ENCODE results near the gene CIROP. TPM values are rescaled to one million over a fixed set of nuclear protein-coding genes. Genes with fewer than 3 reads are reported as not detected.

The CIROP gene
- total and polyA plus RNA-seq, 9 of the 15 experiments (the other 6 are each of a cell fraction or from before 2014, with no cell fraction given): not detected

GRCh38 chr14:23112359-23113178 lies 7.8 kb upstream of the CIROP start (continued):
- TF ChIP-seq HES1 (IDR thresholded peaks at IDR 0.05; ENCODE audit: low read depth) (peak; percentile 94), EGR1 (conservative IDR thresholded peaks at IDR 0.05) (0 out of 2 replicates have a peak, but pooled peaks have one; percentile 43), TAF1 (IDR thresholded peaks at IDR 0.05; ENCODE audit: control insufficient read depth, extremely low read depth, insufficient read depth, low read length, severe bottlenecking) (peak; percentile 50), MCM7 (IDR thresholded peaks at IDR 0.05) (no peak), ELF4 (CRISPR knock-in tag; IDR thresholded peaks at IDR 0.05) (peak; percentile 42; the same call in 1 of the 2 replicates), POLR3G (IDR thresholded peaks at IDR 0.05; ENCODE audit: extremely low read depth, insufficient read length, insufficient replicate concordance) (no peak), PYGO2 (tag; IDR thresholded peaks at IDR 0.05) (peak; percentile 70), MCM3 (IDR thresholded peaks at IDR 0.05) (no peak), ZNF76 (CRISPR knock-in tag; IDR thresholded peaks at IDR 0.05; ENCODE audit: borderline replicate concordance) (no peak), SMARCC2 (IDR thresholded peaks at IDR 0.05; ENCODE audit: low read depth) (peak; percentile 94), CBFB (CRISPR knock-in tag; IDR thresholded peaks at IDR 0.05) (peak; percentile 100), KDM1A (IDR thresholded peaks at IDR 0.05) (peak; percentile 100), MAFK (IDR thresholded peaks at IDR 0.05; ENCODE audit: low read length) (peak; percentile 48), CHD1 (IDR thresholded peaks at IDR 0.05; ENCODE audit: low read length) (no peak), HDAC1 (IDR thresholded peaks at IDR 0.05) (peak; percentile 100), ERF (CRISPR knock-in tag; IDR thresholded peaks at IDR 0.05) (0 out of 2 replicates have a peak, but pooled peaks have one; percentile 24), ZBTB40 (IDR thresholded peaks at IDR 0.05) (no peak), ZBTB40 (CRISPR knock-in tag; IDR thresholded peaks at IDR 0.05) (no peak), FIP1L1 (IDR thresholded peaks at IDR 0.05; ENCODE audit: low read depth, low read length, poor library complexity, severe bottlenecking) (no peak), RCOR1 (IDR thresholded peaks at IDR 0.05; ENCODE audit: borderline replicate concordance in 1 of 2, low read depth in 2 of 2, low read length in 2 of 2) (peak; percentile 100)

All from K562 (cell line).